Cardiac fibroblast (primary cell): ENCODE data around the gene CXCL13.

Source experiments
- DNase-seq, 2 donors: peaks; one replicate each; pipeline versions ENCODE4 v3.0.0 to v3.0.0-alpha.2; 2010; ENCODE audit warnings: low read depth in 2 of 2
- H3K4me3 ChIP-seq, 2 donors: replicated peaks in 1 of 2; 1 replicate in 1 of 2; 2 replicates in 1 of 2; pipeline ENCODE4 v1.5.1; 2011; ENCODE audit warnings: low read depth in 2 of 2, low read length in 2 of 2, mild to moderate bottlenecking in 2 of 2, moderate library complexity in 1 of 2
- CTCF ChIP-seq: IDR thresholded peaks from one replicate; pipeline ENCODE4 v1.5.1; 2011; ENCODE audit warnings: low read depth, mild to moderate bottlenecking, low read length, inconsistent platforms

CXCL13 gene

GRCh38 chr4:77600521-77601451 lies 4.8 kb upstream of the CXCL13 start:
- no peak overlapping the region for H3K4me3 ChIP-seq
- peak; percentile 80 for TF ChIP-seq CTCF
- peak; percentile 56 to 57 for DNase-seq

GRCh38 chr4:77601614-77602187 lies 3.9 kb upstream of the CXCL13 start:
- H3K4me3 ChIP-seq, result no peak overlapping the region
- no peak for DNase-seq
- TF ChIP-seq CTCF, result no peak

GRCh38 chr4:77613267-77613666 lies 7.6 kb downstream of the CXCL13 start:
- no peak overlapping the region for H3K4me3 ChIP-seq
- no peak for TF ChIP-seq CTCF
- peak; percentile 37 to 53 for DNase-seq

GRCh38 chr4:77615153-77615552 lies 9.5 kb downstream of the CXCL13 start:
- no peak for DNase-seq
- TF ChIP-seq CTCF, result no peak
- H3K4me3 ChIP-seq, result no peak overlapping the region

GRCh38 chr4:77617203-77617602 lies 11.6 kb downstream of the CXCL13 start:
- peak in 1 of 2 donors; percentile 45 for DNase-seq
- H3K4me3 ChIP-seq, result no peak overlapping the region
- no peak for TF ChIP-seq CTCF

GRCh38 chr4:77618383-77619241 lies 13.0 kb downstream of the CXCL13 start:
- TF ChIP-seq CTCF, result peak; percentile 81

More at GRCh38 chr4:77618383-77619241, 13.0 kb downstream of the CXCL13 start:
- H3K4me3 ChIP-seq, result no peak overlapping the region
- DNase-seq, result peak; percentile 81 to 84
